Measurements from ENCODE around the gene RANBP3. TPM values are rescaled to one million over a fixed set of nuclear protein-coding genes. Genes with fewer than 3 reads are reported as not detected.

Gene RANBP3
- total RNA-seq, 3 donors from 2014 or later = 47.0 to 94.2 (median 60.5) TPM

GRCh38 chr19:5896365-5897076 is 81.4 kb downstream of the RANBP3 start:
- H3K9me3 ChIP-seq = no peaks in the 10 kb centered on the region
- DNase-seq (no peak), ATAC-seq (no peak)
- H3K4me1 ChIP-seq (ENCODE audit: low read depth) = peaks cover 2% of the 10 kb centered on the region
- TF ChIP-seq, protein P1, sequence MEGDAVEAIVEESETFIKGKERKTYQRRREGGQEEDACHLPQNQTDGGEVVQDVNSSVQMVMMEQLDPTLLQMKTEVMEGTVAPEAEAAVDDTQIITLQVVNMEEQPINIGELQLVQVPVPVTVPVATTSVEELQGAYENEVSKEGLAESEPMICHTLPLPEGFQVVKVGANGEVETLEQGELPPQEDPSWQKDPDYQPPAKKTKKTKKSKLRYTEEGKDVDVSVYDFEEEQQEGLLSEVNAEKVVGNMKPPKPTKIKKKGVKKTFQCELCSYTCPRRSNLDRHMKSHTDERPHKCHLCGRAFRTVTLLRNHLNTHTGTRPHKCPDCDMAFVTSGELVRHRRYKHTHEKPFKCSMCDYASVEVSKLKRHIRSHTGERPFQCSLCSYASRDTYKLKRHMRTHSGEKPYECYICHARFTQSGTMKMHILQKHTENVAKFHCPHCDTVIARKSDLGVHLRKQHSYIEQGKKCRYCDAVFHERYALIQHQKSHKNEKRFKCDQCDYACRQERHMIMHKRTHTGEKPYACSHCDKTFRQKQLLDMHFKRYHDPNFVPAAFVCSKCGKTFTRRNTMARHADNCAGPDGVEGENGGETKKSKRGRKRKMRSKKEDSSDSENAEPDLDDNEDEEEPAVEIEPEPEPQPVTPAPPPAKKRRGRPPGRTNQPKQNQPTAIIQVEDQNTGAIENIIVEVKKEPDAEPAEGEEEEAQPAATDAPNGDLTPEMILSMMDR (IDR thresholded peaks at IDR 0.05) = no peak
- intact Hi-C loops (cut with DNase I, micrococcal nuclease) = loop anchor here in 1 of 2 donors (10.0 kb wide), 1 partner anchor 82 kb away; no protein-coding TSS in a partner anchor
- no peaks in the 10 kb centered on the region for H3K36me3 ChIP-seq (ENCODE audit: low read depth)
- H3K4me3 ChIP-seq = no peak overlapping the region

GRCh38 chr19:5895890-5896289 is 82.0 kb downstream of the RANBP3 start:
- ATAC-seq = no peak
- no peak for DNase-seq
- intact Hi-C loops (cut with DNase I, micrococcal nuclease) = loop anchor here in 1 of 2 donors (10.0 kb wide), 1 partner anchor 81 kb away; no protein-coding TSS in a partner anchor

DNA sequence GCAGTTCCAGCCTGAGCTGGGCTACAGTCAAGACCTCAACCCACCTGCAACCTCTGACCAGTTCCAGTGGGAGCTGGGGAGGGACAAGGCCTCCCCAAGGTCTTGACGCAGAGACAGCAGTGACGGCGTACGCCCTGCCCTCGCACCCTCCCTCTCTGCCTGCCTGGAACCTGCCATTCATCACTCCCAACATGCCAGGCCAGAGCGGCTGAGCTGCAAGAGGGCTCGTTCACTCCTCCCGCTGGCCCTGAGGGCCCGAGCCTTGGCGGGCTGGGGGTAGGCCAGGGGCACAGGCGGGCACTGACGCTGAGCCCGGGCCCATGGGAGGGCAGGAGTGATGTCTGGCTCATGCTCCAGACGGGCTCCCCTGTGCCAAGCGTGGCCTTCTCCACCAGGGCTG is 82.5 kb downstream of the RANBP3 start:
- intact Hi-C loops (cut with DNase I, micrococcal nuclease) = loop anchor here in 1 of 2 donors (10.0 kb wide), 1 partner anchor 81 kb away; no protein-coding TSS in a partner anchor

More at GRCh38 chr19:5895890-5896289, 82.0 kb downstream of the RANBP3 start:
- H3K36me3 ChIP-seq (ENCODE audit: low read depth) = no peaks in the 10 kb centered on the region
- H3K4me3 ChIP-seq = no peak overlapping the region
- TF ChIP-seq, protein P1 (IDR thresholded peaks at IDR 0.05) = no peak
- no peaks in the 10 kb centered on the region for H3K9me3 ChIP-seq
- no peaks in the 10 kb centered on the region for H3K4me1 ChIP-seq (ENCODE audit: low read depth)

DNA sequence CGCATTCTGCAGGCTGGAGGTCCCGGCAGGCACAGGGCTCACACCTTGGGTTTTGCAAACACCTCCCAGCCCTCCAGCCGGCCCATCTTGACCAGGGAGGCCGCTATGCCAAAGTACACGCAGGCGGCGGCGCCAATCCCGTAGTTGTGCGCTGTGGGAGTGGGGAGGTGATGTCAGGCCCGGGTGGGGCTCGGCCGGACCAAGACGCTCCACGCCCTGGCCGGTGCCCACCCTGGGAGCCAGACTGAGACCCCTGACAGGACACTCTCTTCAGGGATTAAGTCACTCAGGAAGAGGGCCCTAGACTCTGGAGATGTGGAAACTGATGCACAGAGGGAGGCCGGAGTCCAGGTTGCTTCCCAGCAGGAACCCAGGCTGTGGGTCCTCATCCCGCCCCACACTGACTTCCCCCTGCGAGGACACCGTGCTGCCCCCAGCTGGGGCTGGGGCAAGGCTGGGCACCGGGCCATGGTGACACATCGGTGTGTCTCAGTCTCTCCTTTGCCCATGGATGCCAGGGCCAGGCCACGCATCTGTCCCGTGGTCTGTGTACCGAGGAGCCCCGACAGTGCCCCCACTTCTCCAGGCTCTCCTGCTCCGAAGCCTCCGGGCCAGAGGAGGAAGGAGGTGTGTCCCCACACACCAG is 83.1 kb downstream of the RANBP3 start:
- TF ChIP-seq, protein P1 (IDR thresholded peaks at IDR 0.05) = no peak
- Histone ChIP-seq H3K4me1 (ENCODE audit: low read depth) (no peaks in the 10 kb centered on the region), H3K9me3 (no peaks in the 10 kb centered on the region), H3K36me3 (ENCODE audit: low read depth) (no peaks in the 10 kb centered on the region), H3K4me3 (no peak overlapping the region)
- intact Hi-C loops (cut with DNase I, micrococcal nuclease) = loop anchor here (5.0 to 10.0 kb wide), 2 partner anchors 80 to 93 kb away; no protein-coding TSS in a partner anchor
- no peak for DNase-seq
- no peak for ATAC-seq

More for the DNA sequence above, 82.5 kb downstream of the RANBP3 start:
- TF ChIP-seq, protein P1 (IDR thresholded peaks at IDR 0.05) = no peak
- ATAC-seq (no peak), DNase-seq (no peak)
- Histone ChIP-seq H3K9me3 (no peaks in the 10 kb centered on the region), H3K36me3 (ENCODE audit: low read depth) (no peaks in the 10 kb centered on the region), H3K4me1 (ENCODE audit: low read depth) (no peaks in the 10 kb centered on the region), H3K4me3 (no peak overlapping the region)

DNA sequence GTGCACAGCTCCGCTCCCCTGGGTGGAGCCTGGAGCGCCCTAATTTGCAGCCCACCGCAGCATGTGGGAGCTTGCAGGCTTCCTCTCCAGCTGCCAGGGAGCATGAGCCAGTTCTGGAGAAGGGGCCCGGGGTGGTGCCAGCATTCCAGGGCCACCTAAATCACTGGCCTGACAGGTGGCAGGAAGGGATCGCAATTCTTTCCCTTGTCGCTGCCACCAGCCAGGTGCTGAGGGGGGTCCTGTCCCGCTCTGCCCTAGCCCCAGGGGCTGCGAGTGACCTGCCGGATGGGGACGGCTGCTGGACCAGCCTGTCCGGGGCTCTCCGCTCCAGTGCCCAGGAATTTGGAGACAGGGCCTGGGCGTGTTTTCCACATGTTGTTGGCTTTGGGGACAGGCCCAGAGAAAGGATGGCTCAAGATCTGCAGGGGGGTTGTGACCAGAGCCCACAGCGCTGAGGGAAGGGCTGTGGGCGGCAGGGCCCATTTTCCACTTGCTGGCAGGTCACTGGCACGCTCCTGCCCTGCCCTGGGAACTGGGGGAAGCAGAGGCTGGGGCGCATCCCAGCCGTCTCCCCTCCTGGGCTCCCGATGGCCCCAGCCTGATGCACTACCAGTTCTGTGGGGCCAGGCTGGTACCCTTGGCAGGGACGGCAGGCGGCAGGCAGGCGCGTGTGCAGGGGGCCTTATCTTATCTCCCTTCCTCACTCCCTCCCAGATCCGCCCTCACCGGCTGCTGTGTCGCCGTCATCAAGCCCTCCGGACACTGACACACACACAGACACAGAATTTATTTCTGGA is 83.8 kb downstream of the RANBP3 start:
- H3K4me3 ChIP-seq = no peak overlapping the region
- no peaks in the 10 kb centered on the region for H3K9me3 ChIP-seq
- intact Hi-C loops (cut with DNase I, micrococcal nuclease) = loop anchor here (5.0 to 10.0 kb wide), 2 partner anchors 79 to 92 kb away; no protein-coding TSS in a partner anchor
- no peaks in the 10 kb centered on the region for H3K36me3 ChIP-seq (ENCODE audit: low read depth)
- ATAC-seq (no peak), DNase-seq (no peak)
- no peaks in the 10 kb centered on the region for H3K4me1 ChIP-seq (ENCODE audit: low read depth)
- TF ChIP-seq, protein P1 (IDR thresholded peaks at IDR 0.05) = no peak

Data from mucosa of descending colon (tissue), 3 donors.